AG09309 (cell line): ENCODE results near the gene LONRF2.

ENCODE experiments used
- DNase-seq: peaks from one replicate; pipeline ENCODE4 v3.0.0-alpha.2; 2010; ENCODE audit warnings: low read depth
- H3K4me3 ChIP-seq: 2 replicates; pipeline ENCODE4 v1.5.1; 2011; ENCODE audit warnings: mild to moderate bottlenecking, low read depth, low read length, moderate library complexity; ENCODE audit not compliant: control insufficient read depth
- TF ChIP-seq, protein P1 (sequence below): IDR thresholded peaks from 2 replicates; pipeline ENCODE4 v1.5.1; 2011; ENCODE audit warnings: mild to moderate bottlenecking, low read depth, low read length, inconsistent platforms; ENCODE audit not compliant: insufficient read depth, control insufficient read depth; ENCODE audit errors: missing control alignments

Gene LONRF2

DNA sequence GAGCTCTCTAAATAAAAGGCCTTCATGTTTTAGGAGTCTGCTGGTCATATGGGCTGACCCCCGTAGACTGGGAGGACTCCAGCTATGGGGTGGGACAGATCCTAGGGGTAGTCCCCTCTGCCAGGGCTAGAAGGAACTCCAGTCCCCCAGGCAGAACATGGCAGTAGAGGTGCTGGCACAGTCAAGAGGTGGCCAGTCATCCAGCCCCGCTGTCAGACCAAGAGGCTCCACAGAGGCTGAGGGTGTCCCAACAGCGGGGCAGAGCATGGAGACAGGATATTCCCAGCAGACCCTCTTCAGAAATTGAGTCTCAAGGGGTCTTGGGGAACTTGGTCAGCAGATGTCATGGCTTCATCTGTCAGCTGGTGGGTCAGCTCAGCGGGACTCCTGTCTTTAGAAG is 76.6 kb downstream of the LONRF2 start:
- DNase-seq: no peak
- TF ChIP-seq, protein P1, sequence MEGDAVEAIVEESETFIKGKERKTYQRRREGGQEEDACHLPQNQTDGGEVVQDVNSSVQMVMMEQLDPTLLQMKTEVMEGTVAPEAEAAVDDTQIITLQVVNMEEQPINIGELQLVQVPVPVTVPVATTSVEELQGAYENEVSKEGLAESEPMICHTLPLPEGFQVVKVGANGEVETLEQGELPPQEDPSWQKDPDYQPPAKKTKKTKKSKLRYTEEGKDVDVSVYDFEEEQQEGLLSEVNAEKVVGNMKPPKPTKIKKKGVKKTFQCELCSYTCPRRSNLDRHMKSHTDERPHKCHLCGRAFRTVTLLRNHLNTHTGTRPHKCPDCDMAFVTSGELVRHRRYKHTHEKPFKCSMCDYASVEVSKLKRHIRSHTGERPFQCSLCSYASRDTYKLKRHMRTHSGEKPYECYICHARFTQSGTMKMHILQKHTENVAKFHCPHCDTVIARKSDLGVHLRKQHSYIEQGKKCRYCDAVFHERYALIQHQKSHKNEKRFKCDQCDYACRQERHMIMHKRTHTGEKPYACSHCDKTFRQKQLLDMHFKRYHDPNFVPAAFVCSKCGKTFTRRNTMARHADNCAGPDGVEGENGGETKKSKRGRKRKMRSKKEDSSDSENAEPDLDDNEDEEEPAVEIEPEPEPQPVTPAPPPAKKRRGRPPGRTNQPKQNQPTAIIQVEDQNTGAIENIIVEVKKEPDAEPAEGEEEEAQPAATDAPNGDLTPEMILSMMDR: no peak
- no peak overlapping the region for H3K4me3 ChIP-seq

DNA sequence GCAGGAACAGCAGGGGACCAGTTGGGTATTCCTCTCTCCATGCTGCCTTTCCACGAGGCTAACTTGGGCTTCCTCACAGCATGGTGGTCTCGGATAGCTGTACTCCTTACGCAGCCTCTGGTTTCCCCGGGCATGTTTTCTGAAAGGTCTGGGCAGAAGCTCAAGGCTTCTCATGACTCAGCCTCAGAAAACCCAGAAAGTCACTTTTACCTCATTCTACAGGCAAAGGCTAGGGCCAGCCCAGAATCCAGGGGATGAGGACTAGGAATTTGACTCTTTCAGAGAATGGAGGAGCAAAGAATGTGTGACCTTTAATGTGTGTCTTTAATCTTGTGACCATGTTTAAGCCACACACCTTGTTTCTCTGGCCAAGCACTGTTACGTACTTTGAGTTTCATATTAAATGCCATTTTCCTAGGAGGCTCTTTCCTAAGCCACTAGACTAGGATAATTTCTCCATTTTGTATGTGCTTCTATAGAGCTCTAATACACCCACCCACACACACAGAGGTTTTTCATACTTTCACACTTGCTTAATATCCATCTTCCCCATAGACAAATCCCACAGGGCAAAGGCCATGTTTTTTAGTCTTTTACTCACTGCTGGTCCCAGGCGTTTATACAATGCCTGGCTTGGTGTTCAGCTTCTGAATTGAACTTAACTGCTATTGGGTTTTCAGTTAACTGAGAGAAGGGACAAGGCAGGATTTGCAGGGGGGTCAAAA is 77.3 kb downstream of the LONRF2 start:
- DNase-seq: no peak
- no peak overlapping the region for H3K4me3 ChIP-seq
- TF ChIP-seq, protein P1: no peak

DNA sequence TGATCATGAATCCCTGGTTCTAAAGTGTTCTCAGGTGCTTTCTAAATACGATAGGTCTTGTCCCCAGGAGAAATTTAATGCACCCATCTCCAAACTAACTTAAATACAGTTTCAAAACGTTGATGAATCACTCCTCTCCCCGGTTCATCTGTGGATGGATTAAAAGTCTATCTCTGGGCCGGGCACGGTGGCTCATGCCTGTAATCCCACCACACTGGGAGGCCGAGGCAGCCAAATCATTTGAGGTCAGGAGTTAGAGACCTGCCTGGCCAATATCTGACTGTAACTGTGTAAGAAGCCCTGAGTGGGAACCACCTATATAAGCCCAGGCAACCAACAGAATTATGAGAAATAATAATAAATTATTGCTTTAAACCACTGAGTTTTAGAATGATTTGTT is 78.7 kb downstream of the LONRF2 start:
- H3K4me3 ChIP-seq: no peak overlapping the region
- TF ChIP-seq, protein P1: no peak
- no peak for DNase-seq

DNA sequence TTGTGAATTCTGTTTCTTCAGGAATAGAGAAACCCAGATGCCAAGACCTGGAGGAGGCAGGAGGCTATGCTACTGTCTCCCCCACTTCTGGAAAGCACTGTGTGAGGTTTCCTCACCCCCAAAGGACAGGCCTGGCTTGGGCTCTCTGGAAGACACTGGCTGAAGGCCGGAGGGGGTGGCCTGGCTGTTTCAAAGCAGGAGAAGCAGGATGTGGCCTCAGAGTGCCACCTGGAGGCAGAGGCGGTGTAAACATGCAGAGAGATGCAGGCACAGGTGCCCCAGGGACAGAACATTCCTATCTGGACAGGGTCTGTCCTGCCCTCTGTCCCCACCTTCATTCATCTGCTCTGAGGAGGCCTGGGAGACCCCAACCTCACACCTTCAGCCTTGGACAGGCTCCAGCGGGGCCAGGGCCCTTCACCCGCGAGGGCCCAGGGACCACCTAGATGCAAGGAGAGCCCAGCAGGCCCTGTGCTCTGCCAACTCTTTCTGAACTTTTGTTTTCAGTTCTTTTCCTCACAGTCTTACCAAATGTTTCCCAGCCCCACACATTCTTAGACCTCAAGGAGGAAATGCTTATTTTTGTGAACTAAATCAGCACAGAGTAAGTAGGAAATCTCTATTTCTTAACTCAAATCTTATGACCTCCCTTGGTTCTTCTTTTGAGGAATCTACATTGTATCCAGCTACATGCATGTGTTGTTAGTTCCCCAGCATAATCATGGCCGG is 79.2 kb downstream of the LONRF2 start:
- DNase-seq: no peak
- TF ChIP-seq, protein P1: peak; percentile 93
- H3K4me3 ChIP-seq: no peak overlapping the region

DNA sequence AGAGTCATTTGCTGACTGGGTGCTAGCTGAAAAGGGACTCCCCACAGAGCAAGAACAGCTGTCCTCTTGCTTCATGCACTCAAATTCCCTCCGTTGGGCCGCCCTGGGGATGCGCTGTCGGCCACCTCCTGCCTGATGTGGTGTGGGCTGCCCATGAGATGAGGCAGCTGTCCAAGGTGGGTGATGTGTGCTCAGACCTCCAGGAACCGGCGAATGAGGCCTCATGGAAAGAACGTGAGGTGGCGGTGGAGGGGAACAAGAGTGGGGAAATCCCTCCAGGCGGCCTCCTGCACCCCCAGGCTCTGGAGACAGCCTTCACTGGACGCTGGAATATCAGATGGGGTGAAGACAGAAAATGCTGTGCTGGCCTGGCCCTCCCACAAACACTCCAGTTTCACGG is 79.8 kb downstream of the LONRF2 start:
- H3K4me3 ChIP-seq: no peak overlapping the region
- no peak for DNase-seq
- TF ChIP-seq, protein P1: no peak

DNA sequence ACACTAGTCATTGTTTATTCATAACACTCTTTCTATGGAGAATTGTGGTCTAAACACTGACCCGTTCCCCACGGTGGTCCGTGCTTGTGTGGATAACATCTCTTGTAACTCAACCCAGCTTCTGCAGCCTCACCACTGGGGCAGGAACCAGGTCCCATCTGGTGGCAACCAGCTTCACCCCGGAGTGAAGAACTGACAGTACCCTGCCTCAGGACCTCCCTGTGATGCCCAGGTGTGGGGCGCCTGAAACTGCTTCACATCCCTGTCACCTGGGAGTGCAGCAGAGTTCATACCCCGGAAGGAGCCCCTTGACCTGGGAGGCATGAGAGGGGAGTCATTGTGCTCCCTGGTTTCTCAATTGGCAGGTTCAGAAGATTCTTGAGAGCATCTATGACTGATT is 81.1 kb downstream of the LONRF2 start:
- no peak overlapping the region for H3K4me3 ChIP-seq
- TF ChIP-seq, protein P1: no peak
- no peak for DNase-seq
